Stomach (tissue), 19 donors: ENCODE measurements around the gene MDFIC. TPM values are rescaled to one million over a fixed set of nuclear protein-coding genes. Genes with fewer than 3 reads are reported as not detected.

Source experiments
- DNase-seq, 2 donors: peaks; one replicate each; pipeline versions ENCODE4 v3.0.0 to v3.0.0-alpha.2; 2013 to 2019
- H3K27ac ChIP-seq, 5 donors: fragments of 200-600 bp in 4 of 5; sonication (generic) in 4 of 5; one replicate each; pipeline ENCODE4 v1.5.1; 2013 to 2019; ENCODE audit warnings: mild to moderate bottlenecking in 1 of 5, moderate library complexity in 1 of 5
- H3K27me3 ChIP-seq, 3 donors: fragments of 200-600 bp; sonication (generic); one replicate each; pipeline ENCODE4 v1.5.1; 2017 to 2019; ENCODE audit warnings: mixed run types in 1 of 3
- H3K36me3 ChIP-seq, 4 donors: fragments of 200-600 bp; sonication (generic); 1 replicate in 3 of 4; 2 replicates in 1 of 4; pipeline ENCODE4 v1.5.1; 2016 to 2019
- H3K4me1 ChIP-seq, 4 donors: fragments of 200-600 bp; sonication (generic); one replicate each; pipeline ENCODE4 v1.5.1; 2016 to 2019
- H3K4me3 ChIP-seq, 4 donors: fragments of 200-600 bp; sonication (generic) in 3 of 4; one replicate each; pipeline ENCODE4 v1.5.1; 2016 to 2019; ENCODE audit warnings: mild to moderate bottlenecking in 1 of 4
- H3K9me3 ChIP-seq, 4 donors: fragments of 200-600 bp; sonication (generic); one replicate each; pipeline ENCODE4 v1.5.1; 2016 to 2019
- CTCF ChIP-seq, 7 experiments: fragments of 450-650 bp in 4 of 7; fragments of 200-600 bp in 3 of 7; sonication (generic) in 3 of 7; IDR thresholded peaks; one replicate each; pipeline ENCODE4 v1.5.1; 2016 to 2019; ENCODE audit warnings: antibody characterized with exemption in 7 of 7, control low read depth in 2 of 7, mild to moderate bottlenecking in 1 of 7
- EP300 ChIP-seq: sonication (generic); formaldehyde crosslinking; IDR thresholded peaks from one replicate; pipeline ENCODE4 v1.6.1; 2017; ENCODE audit warnings: antibody characterized with exemption
- POLR2A ChIP-seq, 4 donors: fragments of 450-650 bp; IDR thresholded peaks; one replicate each; pipeline ENCODE4 v1.6.1; 2016; ENCODE audit warnings: antibody characterized with exemption in 4 of 4, control low read depth in 2 of 4, mild to moderate bottlenecking in 1 of 4, moderate library complexity in 1 of 4
- POLR2AphosphoS5 ChIP-seq, 3 donors: sonication (generic); formaldehyde crosslinking; IDR thresholded peaks; one replicate each; pipeline ENCODE4 v1.6.1; 2016; ENCODE audit warnings: antibody characterized with exemption in 3 of 3
- WGBS, 5 donors: extraction: QIAGEN DNeasy Blood & Tissue Kit in 3 of 5; methylation state at CpG; one replicate each; pipeline versions ENCODE4 v1.1.5 to v1.1.7; 2013 to 2018; 5-methylcytosine and 5-hydroxymethylcytosine counted together
- intact Hi-C: fragments of 100-400 bp; cut with DNase I; formaldehyde crosslinking; loops from one replicate; pipeline ENCODE4 v1.15.1; 2023; ENCODE audit warnings: low total_unique reads
- long read RNA-seq, 10 donors: transcript quantifications; one replicate each; lab custom pipeline, GENCODE V29; 2026
- polyA plus RNA-seq, 3 donors: library from polyadenylated mRNA; stranded (reverse); fragments of 200-250 nt; gene quantifications; one replicate each; pipeline ENCODE4 v1.2.3, GENCODE V29; 2013
- total RNA-seq, 5 donors: library from RNA; depleted of rRNA; stranded (reverse); fragments of >200 nt; gene quantifications; one replicate each; pipeline versions ENCODE4 v1.1.0 to v1.2.3, GENCODE V29; 2014 to 2016
- donor health status: healthy with polysubstance abuse.
- donor health status: Bipolar disorder and iron deficiency.
- donor health status: healthy.

Gene MDFIC
- 10 to 100 TPM in 2 of 5 donors, 1 to 10 TPM in 3; 7.0 to 39.8 (median 8.9) TPM for total RNA-seq
- polyA plus RNA-seq: 1 to 10 TPM; 6.9 to 9.3 (median 8.3) TPM
- long read RNA-seq, donor 1, full-length matches to known transcripts: 1 of 1 reads
- long read RNA-seq, donor 1, partial matches to known transcripts: 0 of 1 reads
- long read RNA-seq, donor 1, other reads (novel, unspliced or antisense): 0 of 1 reads
- long read RNA-seq, donor 2, partial matches to known transcripts: 0 of 1 reads
- long read RNA-seq, donor 2, other reads (novel, unspliced or antisense): 0 of 1 reads
- long read RNA-seq, donor 3, full-length matches to known transcripts: 5 of 5 reads
- long read RNA-seq, donor 3, partial matches to known transcripts: 0 of 5 reads
- long read RNA-seq, donor 3, other reads (novel, unspliced or antisense): 0 of 5 reads
- long read RNA-seq, donor 4: 0 reads
- long read RNA-seq, donor 5, full-length matches to known transcripts: 2 of 7 reads
- long read RNA-seq, donor 5, partial matches to known transcripts: 5 of 7 reads
- long read RNA-seq, donor 5, other reads (novel, unspliced or antisense): 0 of 7 reads
- long read RNA-seq, donor 6, full-length matches to known transcripts: 7 of 7 reads
- long read RNA-seq, donor 6, partial matches to known transcripts: 0 of 7 reads
- long read RNA-seq, donor 6, other reads (novel, unspliced or antisense): 0 of 7 reads
- long read RNA-seq, donor 7, full-length matches to known transcripts: 10 of 10 reads
- long read RNA-seq, donor 7, partial matches to known transcripts: 0 of 10 reads
- long read RNA-seq, donor 7, other reads (novel, unspliced or antisense): 0 of 10 reads
- long read RNA-seq, donor 8, full-length matches to known transcripts: 2 of 2 reads
- long read RNA-seq, donor 8, partial matches to known transcripts: 0 of 2 reads
- long read RNA-seq, donor 8, other reads (novel, unspliced or antisense): 0 of 2 reads
- long read RNA-seq, donor 9, full-length matches to known transcripts: 1 of 1 reads
- long read RNA-seq, donor 9, partial matches to known transcripts: 0 of 1 reads
- long read RNA-seq, donor 9, other reads (novel, unspliced or antisense): 0 of 1 reads
- long read RNA-seq, donor 10, full-length matches to known transcripts: 3 of 3 reads
- long read RNA-seq, donor 10, partial matches to known transcripts: 0 of 3 reads
- long read RNA-seq, donor 10, other reads (novel, unspliced or antisense): 0 of 3 reads

GRCh38 chr7:114922026-114922651 is at the start of gene MDFIC:
Gene MDFIC, plus strand, starts transcription at chr7:114922094. Its CDS starts 940 bp downstream, at chr7:114923034.
- Histone ChIP-seq H3K36me3 (no peaks in the 10 kb centered on the region), H3K4me1 (peaks cover 0 to 35% (median 20%) of the 10 kb centered on the region in 4 donors), H3K4me3 (peak within 1 kb of the TSS; percentile 65 to 76 (median 70)), H3K9me3 (no peaks in the 10 kb centered on the region), H3K27ac (peak within 1 kb of the TSS; percentile 83 to 92 (median 87)), H3K27me3 (no peaks in the 10 kb centered on the region)
- 0 to 1% (median 0%) methylated on average over 52 to 55 of the region's 55 CpGs for WGBS, 5 donors
- no peak for TF ChIP-seq POLR2A (IDR thresholded peaks at IDR 0.05)
- peak in 2 of 3 donors; percentile 32 to 35 for TF ChIP-seq POLR2AphosphoS5 (IDR thresholded peaks at IDR 0.05)
- intact Hi-C loops: no loop called here
- DNase-seq: peak; percentile 41 to 86

- H3K27ac ChIP-seq: no peak overlapping the region
- peaks cover 0 to 19% (median 5%) of the 10 kb centered on the region in 4 donors for H3K4me1 ChIP-seq
- DNase-seq: no peak
- 68 to 74% (median 74%) methylated on average over 1 of the region's 1 CpG for WGBS, 5 donors
- H3K9me3 ChIP-seq: peaks cover 0 to 6% (median 0%) of the 10 kb centered on the region in 4 donors
- H3K4me3 ChIP-seq: no peak overlapping the region
- no peaks in the 10 kb centered on the region for H3K36me3 ChIP-seq
- TF ChIP-seq POLR2A (IDR thresholded peaks at IDR 0.05) (no peak), POLR2AphosphoS5 (IDR thresholded peaks at IDR 0.05) (no peak), CTCF (IDR thresholded peaks at IDR 0.05) (no peak), EP300 (no peak)
- intact Hi-C loops: no loop called here
- no peaks in the 10 kb centered on the region for H3K27me3 ChIP-seq
Observed at GRCh38 chr7:114874170-114874569, 47.7 kb upstream of the MDFIC start.

- H3K27ac ChIP-seq: no peak overlapping the region
- TF ChIP-seq POLR2A (IDR thresholded peaks at IDR 0.05) (no peak), EP300 (no peak), POLR2AphosphoS5 (IDR thresholded peaks at IDR 0.05) (no peak), CTCF (IDR thresholded peaks at IDR 0.05) (no peak)
- peaks cover 0 to 6% (median 3%) of the 10 kb centered on the region in 4 donors for H3K9me3 ChIP-seq
- no peak overlapping the region for H3K4me3 ChIP-seq
- DNase-seq: no peak
- H3K4me1 ChIP-seq: peaks cover 0 to 19% (median 5%) of the 10 kb centered on the region in 4 donors
- no peaks in the 10 kb centered on the region for H3K36me3 ChIP-seq
- intact Hi-C loops: no loop called here
- no peaks in the 10 kb centered on the region for H3K27me3 ChIP-seq
Observed at GRCh38 chr7:114875186-114875585, 46.7 kb upstream of the MDFIC start.

- TF ChIP-seq POLR2AphosphoS5 (IDR thresholded peaks at IDR 0.05): no peak
- no peak for TF ChIP-seq EP300
- TF ChIP-seq POLR2A (IDR thresholded peaks at IDR 0.05): no peak
- TF ChIP-seq CTCF (IDR thresholded peaks at IDR 0.05): no peak
- H3K9me3 ChIP-seq: peaks cover 0 to 12% (median 3%) of the 10 kb centered on the region in 4 donors
- no peak overlapping the region for H3K27ac ChIP-seq
- WGBS, 5 donors: 38 to 60% (median 58%) methylated on average over 1 of the region's 1 CpG
- H3K4me3 ChIP-seq: no peak overlapping the region
- no peaks in the 10 kb centered on the region for H3K36me3 ChIP-seq
- peaks cover 0 to 10% (median 5%) of the 10 kb centered on the region in 4 donors for H3K4me1 ChIP-seq
- H3K27me3 ChIP-seq: no peaks in the 10 kb centered on the region
- intact Hi-C loops: no loop called here
- no peak for DNase-seq
Observed at GRCh38 chr7:114879554-114879953, 42.3 kb upstream of the MDFIC start.
